GM19438 (cell line): Measurements from ENCODE around the gene PTPN1.

ENCODE experiments used
- ATAC-seq: cut with Tn5 transposase; IDR thresholded peaks from one replicate; pipeline ENCODE4 v1.9.1; 2021; ENCODE audit warnings: low read depth; ENCODE audit not compliant: unreplicated experiment

The PTPN1 gene

GRCh38 chr20:50627747-50628146, 117.6 kb downstream of the PTPN1 start:
- ATAC-seq, result no peak

- ATAC-seq, result no peak
These were observed 118.1 kb downstream of the PTPN1 start for GRCh38 chr20:50628332-50628731.

- no peak for ATAC-seq
These were observed 118.9 kb downstream of the PTPN1 start for GRCh38 chr20:50628853-50629669.

- ATAC-seq, result no peak
These were observed 119.5 kb downstream of the PTPN1 start for GRCh38 chr20:50629670-50630045.

DNA sequence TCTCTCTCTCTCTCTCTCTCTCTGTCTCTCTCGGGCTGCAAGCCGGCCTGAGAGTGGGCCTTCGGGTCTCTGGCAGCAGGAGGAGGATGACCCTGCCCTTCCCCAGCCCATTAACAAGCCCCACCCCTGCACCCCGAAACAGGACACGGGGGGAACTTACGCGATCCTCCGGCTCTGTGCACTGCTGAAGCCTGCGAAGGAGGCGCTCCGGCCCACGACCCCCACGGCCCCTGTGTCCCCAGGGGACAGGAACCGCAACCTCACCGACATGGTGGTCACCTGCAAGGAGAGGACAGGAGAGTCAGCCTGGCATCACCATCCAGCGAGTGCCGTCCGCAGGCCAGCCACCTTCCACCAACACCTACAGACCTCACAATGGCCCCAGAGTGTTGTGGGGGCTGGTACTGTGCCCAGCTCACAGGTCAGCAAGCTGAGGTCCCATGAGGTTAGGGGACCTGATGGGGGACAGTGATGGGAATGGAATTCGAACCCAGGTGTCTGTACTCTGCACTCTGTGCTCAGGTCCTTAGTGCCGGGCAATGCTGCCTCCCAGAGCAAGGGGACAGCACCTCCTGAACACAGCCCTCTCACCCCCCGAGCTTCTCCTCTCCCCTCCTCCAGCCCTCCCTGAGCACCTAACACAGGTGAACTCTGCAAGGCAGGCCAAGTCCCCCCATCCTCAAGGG, 120.5 kb downstream of the PTPN1 start:
- ATAC-seq, result no peak

DNA sequence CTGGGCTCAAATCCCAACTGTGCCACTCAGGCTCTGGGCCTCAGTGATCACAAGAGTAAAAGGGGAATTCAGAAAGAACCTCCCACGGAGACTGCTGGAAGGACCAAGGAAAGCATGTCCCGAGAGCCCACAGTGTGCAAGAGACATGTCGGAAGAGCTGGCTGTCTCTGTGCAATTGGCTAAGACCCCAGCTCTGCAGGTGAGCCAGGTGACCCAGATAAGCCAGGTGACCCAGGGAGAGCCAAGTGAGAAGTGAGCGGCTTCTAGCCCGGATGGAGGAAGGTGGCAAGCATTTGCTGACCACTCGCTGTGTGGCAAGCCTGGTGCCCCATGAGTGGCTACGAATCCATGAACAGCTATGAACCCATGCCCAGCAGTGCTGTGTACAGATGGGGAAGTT, 122.1 kb downstream of the PTPN1 start:
- ATAC-seq, result no peak

DNA sequence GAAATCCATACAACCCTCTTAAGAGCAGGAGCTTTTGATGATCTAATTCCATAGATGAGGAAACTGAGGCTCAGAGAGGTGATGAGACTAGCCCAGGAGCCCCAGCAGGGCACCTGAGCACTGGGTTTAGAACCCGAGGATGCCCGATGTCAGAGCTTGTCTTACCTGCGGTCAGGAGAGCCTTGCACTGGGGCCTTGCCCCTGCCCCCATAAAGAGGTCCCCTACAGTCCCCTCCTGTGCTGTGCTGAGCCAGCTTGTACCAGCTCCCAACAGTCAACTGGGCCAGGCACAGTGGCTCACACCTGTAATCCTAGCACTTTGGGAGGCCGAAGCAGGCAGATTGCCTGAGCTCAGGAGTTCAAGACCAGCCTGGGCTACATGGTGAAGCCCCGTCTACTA, 122.5 kb downstream of the PTPN1 start:
- no peak for ATAC-seq

DNA sequence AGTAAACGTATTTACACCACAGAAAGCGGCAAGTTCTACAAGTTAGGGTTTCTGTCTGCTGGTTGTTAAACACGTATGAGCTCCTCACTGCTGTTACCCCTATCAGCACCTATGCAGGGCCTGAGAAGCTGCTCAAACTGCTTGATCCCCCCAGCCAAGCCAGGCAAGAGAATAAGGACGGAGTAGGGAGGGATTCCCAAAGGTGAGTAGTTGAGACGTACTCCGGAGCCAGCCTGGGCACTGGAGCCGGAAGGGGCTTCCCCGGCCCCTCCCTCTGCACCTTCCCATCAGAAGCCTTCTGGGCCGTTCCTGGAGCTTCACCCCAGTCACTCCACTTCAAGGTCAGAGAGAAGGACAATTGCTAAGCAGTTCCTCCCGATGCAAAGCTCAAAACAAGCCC, 123.2 kb downstream of the PTPN1 start:
- no peak for ATAC-seq

DNA sequence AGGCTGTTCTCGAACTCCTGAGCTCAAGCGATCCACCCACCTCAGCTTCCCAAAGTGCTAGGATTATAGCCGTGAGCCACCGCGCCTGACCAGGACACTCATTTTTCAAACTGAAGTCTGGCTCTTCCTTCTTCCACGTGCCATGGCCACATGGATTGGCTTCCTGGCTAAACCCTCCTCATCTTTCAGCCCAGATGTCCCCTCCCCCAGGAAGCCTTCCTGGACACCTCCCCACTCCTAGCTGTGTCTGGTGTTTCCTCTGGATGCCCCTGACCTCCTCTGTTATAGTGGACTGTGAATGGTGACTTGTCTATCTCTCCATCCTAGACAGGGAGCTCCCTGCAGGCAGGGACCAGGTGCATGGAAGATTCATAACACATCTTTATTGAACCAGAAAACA, 124.0 kb downstream of the PTPN1 start:
- ATAC-seq, result no peak
